Thyroid gland (tissue), 4 donors: ENCODE measurements around the gene CCDC152.

ENCODE experiments used
- CTCF ChIP-seq, 6 experiments: fragments of 200-600 bp in 3 of 6; fragments of 450-650 bp in 3 of 6; sonication (generic) in 3 of 6; IDR thresholded peaks; one replicate each; pipeline ENCODE4 v1.5.1; 2016 to 2019; ENCODE audit warnings: antibody characterized with exemption in 6 of 6, mild to moderate bottlenecking in 2 of 6, inconsistent platforms in 1 of 6, moderate library complexity in 1 of 6
- POLR2A ChIP-seq, 2 donors: fragments of 450-650 bp; IDR thresholded peaks; one replicate each; pipeline ENCODE4 v1.6.1; 2017; ENCODE audit warnings: antibody characterized with exemption in 2 of 2, mild to moderate bottlenecking in 2 of 2, moderate library complexity in 1 of 2

DNA sequence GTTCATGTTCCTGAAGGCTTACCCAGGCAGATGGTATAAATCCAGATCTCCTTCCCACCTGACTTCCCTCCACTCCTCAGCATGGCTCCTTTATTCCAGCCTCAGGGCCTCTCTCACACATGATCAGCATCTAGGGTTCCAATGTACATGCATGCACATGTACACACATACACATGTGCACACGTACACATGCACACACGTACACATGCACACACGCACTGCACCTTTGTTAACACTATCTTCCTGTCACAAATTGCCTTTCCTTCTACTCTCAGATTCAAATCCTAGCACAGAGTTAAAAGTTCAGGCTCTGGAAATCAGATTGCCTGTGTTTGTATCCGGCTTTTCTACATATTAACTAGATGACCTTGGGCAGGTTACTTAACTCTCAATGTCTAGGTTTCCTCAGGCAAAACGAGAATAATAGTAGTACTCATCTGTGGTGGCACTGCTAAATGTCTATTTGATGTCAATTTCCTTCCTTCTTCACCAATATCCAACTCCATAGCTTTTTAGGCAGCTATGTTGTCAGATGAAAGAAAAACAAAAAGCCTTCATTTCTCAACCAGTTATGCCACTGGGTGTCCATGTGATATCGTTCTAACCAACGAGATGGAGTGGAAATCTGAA is 67.8 kb downstream of the CCDC152 start:
- no peak for TF ChIP-seq CTCF (IDR thresholded peaks at IDR 0.05)
- TF ChIP-seq POLR2A (IDR thresholded peaks at IDR 0.05): no peak
